BJ (cell line): ENCODE results near the gene LAPTM5. TPM values are rescaled to one million over a fixed set of nuclear protein-coding genes. Genes with fewer than 3 reads are reported as not detected.
"Not testable (repeated sequence)": the region's sequence is repeated elsewhere in the genome, so short reads cannot be mapped to it uniquely, and the experiment has no call there.

Experiments used
- CTCF ChIA-PET: fragments of 350-600 bp; formaldehyde crosslinking; extraction: SDS; loops from one replicate; lab custom pipeline; 2021; ENCODE audit warnings: antibody characterized with exemption, inconsistent platforms; lab: Yijun Ruan, JAX
- POLR2A ChIA-PET: fragments of 300-600 bp; sonication (Branson Sonifier 250); formaldehyde crosslinking; extraction: SDS; loops from one replicate; lab custom pipeline; 2021; ENCODE audit warnings: antibody characterized with exemption; lab: Charles Lee
- DNase-seq: peaks from one replicate; pipeline ENCODE4 v3.0.0-alpha.2; 2011; ENCODE audit warnings: low read depth
- H3K27me3 ChIP-seq: 2 replicates; pipeline ENCODE4 v1.6.0; 2011; ENCODE audit warnings: low read length; ENCODE audit not compliant: control insufficient read depth, insufficient read depth
- H3K36me3 ChIP-seq: 2 replicates; pipeline ENCODE4 v1.5.1; 2011; ENCODE audit warnings: low read length; ENCODE audit not compliant: control insufficient read depth, insufficient read depth
- H3K4me3 ChIP-seq: 2 replicates; pipeline ENCODE4 v1.5.1; 2011; ENCODE audit warnings: low read depth, mild to moderate bottlenecking, control low read depth, low read length
- CTCF ChIP-seq: IDR thresholded peaks from 2 replicates; pipeline ENCODE4 v1.5.1; 2011; ENCODE audit warnings: low read depth, mild to moderate bottlenecking, control low read depth, inconsistent platforms, low read length, moderate library complexity; ENCODE audit not compliant: insufficient read depth
- polyA plus RNA-seq: library from polyadenylated mRNA; depleted of rRNA; stranded (reverse); fragments of >200 nt; gene quantifications from 2 replicates; pipeline ENCODE4 v1.2.3, GENCODE V29; 2011

LAPTM5 gene
- polyA plus RNA-seq, 1 experiment, result 2.1 TPM

- POLR2A ChIA-PET, result no interaction called here
Observed at GRCh38 chr1:30768830-30769718, 11.5 kb upstream of the LAPTM5 start.

GRCh38 chr1:30768159-30768829 is 10.7 kb upstream of the LAPTM5 start:
- Histone ChIP-seq H3K4me3 (no peak overlapping the region), H3K27me3 (peaks cover 5% of the 10 kb centered on the region), H3K36me3 (no peaks in the 10 kb centered on the region)
- POLR2A ChIA-PET, result no interaction called here
- CTCF ChIA-PET, result interaction anchor here (0.7 to 1.3 kb wide), 3 partner anchors 11 to 50 kb away, joined by 3 to 10 read pairs (median 3); no protein-coding TSS in a partner anchor
- no peak for TF ChIP-seq CTCF
- DNase-seq, result no peak

More at GRCh38 chr1:30768830-30769718, 11.5 kb upstream of the LAPTM5 start:
- H3K4me3 ChIP-seq, result no peak overlapping the region
- peaks cover 9% of the 10 kb centered on the region for H3K27me3 ChIP-seq
- no peak for DNase-seq
- TF ChIP-seq CTCF, result no peak
- no peaks in the 10 kb centered on the region for H3K36me3 ChIP-seq
- CTCF ChIA-PET, result interaction anchor here (0.6 to 1.7 kb wide), 7 partner anchors 9 to 50 kb away, joined by 3 to 10 read pairs (median 3); partner anchors contain the start of gene MATN1

- POLR2A ChIA-PET, DNase-seq, H3K4me3 ChIP-seq, H3K27me3 ChIP-seq, H3K36me3 ChIP-seq: not testable (repeated sequence)
- CTCF ChIA-PET, result interaction anchor here (1.0 to 3.4 kb wide), 3 partner anchors 12 to 48 kb away, joined by 4 to 16 read pairs (median 7); no protein-coding TSS in a partner anchor
Observed at GRCh38 chr1:30766948-30767347, 9.4 kb upstream of the LAPTM5 start.

DNA sequence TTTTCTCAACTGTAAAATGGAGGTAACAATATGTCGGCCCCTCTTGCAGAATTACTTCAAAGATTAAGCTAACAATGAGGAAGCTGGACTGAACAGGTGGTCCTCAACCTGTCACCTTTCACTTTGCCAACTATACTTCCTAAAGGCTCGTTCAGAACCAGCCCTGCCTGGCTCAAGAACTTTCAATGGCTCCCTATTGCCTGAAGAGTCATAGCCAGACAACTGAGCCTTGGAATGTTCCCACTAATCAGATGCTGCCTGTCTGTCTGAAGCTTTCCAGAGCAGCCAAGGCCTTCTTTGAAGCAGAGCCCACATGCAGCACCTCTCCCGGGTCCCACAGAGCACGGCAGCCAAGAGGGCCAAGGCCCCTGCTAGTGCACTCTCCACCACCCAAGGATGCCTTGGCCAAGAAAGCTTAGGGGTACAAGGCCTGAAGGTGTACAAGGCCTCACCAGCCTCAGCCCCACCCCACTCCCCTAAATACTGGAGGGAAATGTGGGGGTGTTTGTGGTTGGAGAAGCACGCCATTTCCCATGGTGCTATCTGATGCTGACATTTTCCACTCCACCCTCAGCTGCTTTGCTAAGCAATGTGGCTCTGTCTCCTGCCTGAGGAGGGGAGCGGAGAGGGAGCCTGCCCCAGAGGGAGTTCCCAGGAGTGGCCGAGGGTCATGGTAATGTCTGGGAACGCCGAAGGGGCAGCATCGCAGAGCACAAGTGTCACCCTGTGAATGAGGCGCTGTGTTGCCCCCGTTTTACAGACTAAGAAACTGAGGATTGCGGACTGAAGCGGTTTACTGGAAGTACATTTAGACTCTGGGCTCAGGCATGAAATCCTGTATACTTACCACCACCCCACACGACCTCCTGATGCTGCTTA is 8.2 kb upstream of the LAPTM5 start:
- ChIA-PET POLR2A (no interaction called here), CTCF (interaction anchor here (0.9 to 3.4 kb wide), 3 partner anchors 13 to 46 kb away, joined by 3 to 16 read pairs (median 7); no protein-coding TSS in a partner anchor)

More for the DNA sequence above, 8.2 kb upstream of the LAPTM5 start:
- no peak overlapping the region for H3K4me3 ChIP-seq
- H3K36me3 ChIP-seq, result no peaks in the 10 kb centered on the region
- TF ChIP-seq CTCF, result no peak
- H3K27me3 ChIP-seq, result no peaks in the 10 kb centered on the region
- DNase-seq, result no peak
